GM12891 (cell line): Measurements from ENCODE around the gene INTS4.
"Not testable (repeated sequence)": the region's sequence is repeated elsewhere in the genome, so short reads cannot be mapped to it uniquely, and the experiment has no call there.

Experiments used
- PAX5 ChIP-seq: IDR thresholded peaks from 2 replicates; pipeline ENCODE4 v1.6.1; 2011; ENCODE audit warnings: low read length, moderate library complexity, mild to moderate bottlenecking; ENCODE audit not compliant: insufficient read depth, severe bottlenecking
- POLR2A ChIP-seq: IDR thresholded peaks from 2 replicates; pipeline ENCODE4 v1.6.1; 2011; ENCODE audit warnings: low read depth, low read length, control low read depth
- POLR2AphosphoS5 ChIP-seq: IDR thresholded peaks from 2 replicates; pipeline ENCODE4 v1.6.1; 2011; ENCODE audit warnings: low read depth, low read length, control low read depth
- SPI1 ChIP-seq: IDR thresholded peaks from 2 replicates; pipeline ENCODE4 v1.6.1; 2011; ENCODE audit warnings: low read depth, low read length, control low read depth
- TAF1 ChIP-seq: IDR thresholded peaks from 2 replicates; pipeline ENCODE4 v1.6.1; 2011; ENCODE audit warnings: low read depth, low read length, control low read depth

GRCh38 chr11:77861444-77861843, 133.0 kb downstream of the INTS4 start:
- not testable (repeated sequence) for TF ChIP-seq POLR2A, POLR2AphosphoS5, TAF1, PAX5, SPI1
